SJSA1 (cell line): ENCODE measurements around the gene TADA2A. TPM values are rescaled to one million over a fixed set of nuclear protein-coding genes. Genes with fewer than 3 reads are reported as not detected.
A peak's percentile ranks its signal among the peaks of the same experiment; 100 is the strongest.

Experiments used
- DNase-seq, 2 experiments: peaks; one replicate each; pipeline ENCODE4 v3.0.0-alpha.2; 2015 to 2020; ENCODE audit warnings: low spot score in 2 of 2, low read depth in 1 of 2
- H3K27ac ChIP-seq: fragments of 250-450 bp; sonication (Bioruptor Pico); 2 replicates; pipeline ENCODE4 v1.5.1; 2020; ENCODE audit warnings: mild to moderate bottlenecking, moderate library complexity
- H3K27me3 ChIP-seq: fragments of 250-450 bp; sonication (Bioruptor Pico); replicated peaks from 2 replicates; pipeline ENCODE4 v1.5.1; 2020; ENCODE audit warnings: mild to moderate bottlenecking, moderate library complexity
- H3K36me3 ChIP-seq: fragments of 250-450 bp; sonication (Bioruptor Pico); 2 replicates; pipeline ENCODE4 v1.5.1; 2020; ENCODE audit warnings: mild to moderate bottlenecking
- H3K4me1 ChIP-seq: fragments of 250-450 bp; sonication (Bioruptor Pico); replicated peaks from 2 replicates; pipeline ENCODE4 v1.6.1; 2021; ENCODE audit warnings: mild to moderate bottlenecking
- H3K4me3 ChIP-seq: fragments of 250-450 bp; sonication (Bioruptor Pico); 2 replicates; pipeline ENCODE4 v1.5.1; 2020; ENCODE audit warnings: mild to moderate bottlenecking
- H3K9me3 ChIP-seq: fragments of 250-450 bp; sonication (Bioruptor Pico); replicated peaks from 2 replicates; pipeline ENCODE4 v1.5.1; 2020; ENCODE audit warnings: mild to moderate bottlenecking
- total RNA-seq: library from RNA; depleted of rRNA; stranded (reverse); fragments of >200 nt; shearing (Covaris generic); gene quantifications from 2 replicates; pipeline ENCODE4 v1.2.3, GENCODE V29; 2014; rRNA removed

TADA2A gene
- total RNA-seq, 1 experiment from 2014 or later = 20.1 TPM

- H3K4me1 ChIP-seq = peaks cover 43% of the 10 kb centered on the region
- H3K27me3 ChIP-seq = no peaks in the 10 kb centered on the region
- DNase-seq = peak in 1 of 2 experiments; percentile 46
- H3K36me3 ChIP-seq = peaks cover 62% of the 10 kb centered on the region
- H3K27ac ChIP-seq = peak overlapping the region; percentile 13; the same call in 1 of the 2 replicates
- H3K4me3 ChIP-seq = no peak overlapping the region
- no peaks in the 10 kb centered on the region for H3K9me3 ChIP-seq
These were observed 112.7 kb downstream of the TADA2A start for GRCh38 chr17:37519251-37519985.

DNA sequence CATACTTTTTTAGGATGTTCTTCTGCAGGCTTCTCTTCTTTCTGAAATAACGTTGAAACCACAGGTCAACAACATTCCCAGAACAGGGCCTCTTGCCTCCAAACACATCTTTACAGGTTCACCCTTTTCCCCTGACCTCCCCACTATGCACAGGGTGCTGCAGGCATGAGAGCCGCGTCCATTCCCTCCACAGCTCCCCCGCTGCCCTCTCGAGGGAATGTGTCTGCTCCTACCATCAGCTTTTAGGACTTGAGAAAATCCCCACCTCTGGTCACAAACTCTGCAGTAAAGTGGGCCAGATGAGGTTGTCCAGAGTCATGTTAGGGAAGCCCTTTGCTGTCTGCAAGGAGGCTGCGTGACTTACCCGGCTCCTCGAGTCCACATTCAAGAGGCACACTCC lies 113.5 kb downstream of the TADA2A start:
- Histone ChIP-seq H3K27ac (no peak overlapping the region), H3K36me3 (peaks cover 56% of the 10 kb centered on the region)
- DNase-seq = no peak

GRCh38 chr17:37521821-37522220 lies 115.1 kb downstream of the TADA2A start:
- peaks cover 26% of the 10 kb centered on the region for H3K4me1 ChIP-seq
- no peak for DNase-seq
- H3K9me3 ChIP-seq = no peaks in the 10 kb centered on the region
- no peak overlapping the region for H3K27ac ChIP-seq
- H3K4me3 ChIP-seq = no peak overlapping the region
- H3K27me3 ChIP-seq = no peaks in the 10 kb centered on the region
- peaks cover 54% of the 10 kb centered on the region for H3K36me3 ChIP-seq

More for the DNA sequence above, 113.5 kb downstream of the TADA2A start:
- H3K4me3 ChIP-seq = no peak overlapping the region
- peaks cover 42% of the 10 kb centered on the region for H3K4me1 ChIP-seq
- H3K27me3 ChIP-seq = no peaks in the 10 kb centered on the region
- no peaks in the 10 kb centered on the region for H3K9me3 ChIP-seq

DNA sequence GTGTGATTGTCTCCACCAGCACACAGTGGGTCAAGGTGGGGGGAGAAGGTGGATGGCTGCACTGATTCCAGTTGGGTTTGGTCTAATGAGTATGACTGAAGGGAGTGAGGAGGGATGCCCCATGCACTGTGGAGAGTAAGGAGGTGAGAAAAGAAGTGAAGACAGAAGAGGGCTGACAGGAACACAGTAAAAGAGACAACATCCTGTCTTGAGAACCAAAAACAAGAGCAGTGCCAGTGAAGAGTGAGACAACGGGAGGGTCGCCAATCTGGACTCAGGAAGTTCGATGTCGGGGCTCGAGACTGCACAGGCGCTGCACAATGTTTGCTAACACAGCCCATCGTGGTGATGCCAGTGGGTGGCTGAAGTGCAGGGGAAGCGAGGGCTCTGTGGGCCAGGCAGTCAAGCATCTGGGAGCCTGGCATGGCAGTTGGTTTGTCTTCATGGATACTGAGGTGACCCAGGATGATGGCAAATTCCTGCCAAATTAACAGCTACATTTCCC lies 117.1 kb downstream of the TADA2A start:
- Histone ChIP-seq H3K9me3 (no peaks in the 10 kb centered on the region), H3K4me3 (no peak overlapping the region), H3K4me1 (peaks cover 18% of the 10 kb centered on the region), H3K27ac (no peak overlapping the region), H3K27me3 (no peaks in the 10 kb centered on the region), H3K36me3 (peaks cover 48% of the 10 kb centered on the region)
- DNase-seq = no peak

DNA sequence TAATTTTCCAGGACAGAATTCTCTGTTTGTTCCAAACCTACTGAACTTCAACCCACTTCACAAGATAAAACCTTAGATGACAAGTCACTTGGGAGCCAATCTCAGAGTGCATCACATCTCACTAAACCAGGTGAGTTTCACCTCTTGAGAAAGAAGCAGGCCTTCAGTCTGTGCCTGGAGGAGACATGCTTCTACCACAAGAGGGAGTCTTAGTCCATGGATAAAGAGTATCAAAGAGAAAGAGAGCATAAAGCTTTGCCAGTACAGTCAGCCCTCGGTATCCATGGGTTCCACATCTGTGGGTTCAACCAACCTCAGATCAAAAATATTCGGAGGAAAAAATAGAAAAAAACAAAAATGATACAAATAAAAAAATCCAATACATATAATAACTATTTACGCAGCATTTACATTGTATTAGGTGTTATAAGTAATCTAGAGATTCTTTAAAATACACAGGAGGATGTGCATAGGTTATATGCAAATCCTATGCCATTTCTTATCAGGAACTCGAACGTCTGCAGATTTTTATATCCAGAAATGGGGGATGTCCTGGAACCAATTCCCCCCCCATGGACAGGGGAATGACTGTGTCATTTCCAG lies 120.7 kb downstream of the TADA2A start:
- peak in 1 of 2 experiments; percentile 31 for DNase-seq
- no peaks in the 10 kb centered on the region for H3K9me3 ChIP-seq
- H3K27ac ChIP-seq = no peak overlapping the region
- no peaks in the 10 kb centered on the region for H3K4me1 ChIP-seq
- H3K36me3 ChIP-seq = peaks cover 44% of the 10 kb centered on the region
- H3K4me3 ChIP-seq = no peak overlapping the region
- no peaks in the 10 kb centered on the region for H3K27me3 ChIP-seq

Other genes starting within 250 kb of the TADA2A start
- not detected in 2 replicates for gene C17orf78, start 30.9 kb upstream of the TADA2A start, total RNA-seq
- 13.3 and 23.4 TPM in 2 replicates for gene ACACA, start 50 bp upstream of the TADA2A start, total RNA-seq
- 91.2 and 94.6 TPM in 2 replicates for gene DUSP14, start 83.0 kb downstream of the TADA2A start, total RNA-seq
- 7.1 and 8.3 TPM in 2 replicates for gene SYNRG, start 202.5 kb downstream of the TADA2A start, total RNA-seq
- 23.1 and 29.5 TPM in 2 replicates for gene DDX52, start 236.6 kb downstream of the TADA2A start, total RNA-seq